CD14-positive monocyte (primary cell): ENCODE data around the gene GPC6. TPM values are rescaled to one million over a fixed set of nuclear protein-coding genes. Genes with fewer than 3 reads are reported as not detected.

Experiments
- DNase-seq, 3 donors: peaks; one replicate each; pipeline ENCODE4 v3.0.0-alpha.2; 2011 to 2022
- H2AFZ ChIP-seq: 2 replicates; pipeline ENCODE4 v1.6.0; 2012; ENCODE audit warnings: mild to moderate bottlenecking, low read depth, low read length, inconsistent platforms; ENCODE audit not compliant: insufficient read depth, poor library complexity, severe bottlenecking
- H3K27ac ChIP-seq, 2 donors: 1 replicate in 1 of 2; 2 replicates in 1 of 2; pipeline ENCODE4 v1.5.1; 2012 to 2013; ENCODE audit warnings: low read length in 2 of 2, control low read depth in 1 of 2, inconsistent platforms in 1 of 2, low read depth in 1 of 2, mild to moderate bottlenecking in 1 of 2
- H3K27me3 ChIP-seq, 2 donors: one replicate each; pipeline versions ENCODE4 v1.6.0 to v1.6.1; 2011 to 2013; ENCODE audit warnings: low read length in 2 of 2; ENCODE audit not compliant: control insufficient read depth in 2 of 2, insufficient read depth in 2 of 2
- H3K36me3 ChIP-seq, 2 donors: replicated peaks in 1 of 2; 1 replicate in 1 of 2; 2 replicates in 1 of 2; pipeline versions ENCODE4 v1.5.1 to v1.6.1; 2012 to 2013; ENCODE audit warnings: low read length in 2 of 2, control low read depth in 1 of 2, inconsistent platforms in 1 of 2, mild to moderate bottlenecking in 1 of 2; ENCODE audit not compliant: insufficient read depth in 2 of 2, control insufficient read depth in 1 of 2
- H3K4me1 ChIP-seq, 2 donors: 1 replicate in 1 of 2; 2 replicates in 1 of 2; pipeline versions ENCODE4 v1.5.1 to v1.6.1; 2012 to 2013; ENCODE audit warnings: low read length in 2 of 2, control low read depth in 1 of 2, inconsistent platforms in 1 of 2, mild to moderate bottlenecking in 1 of 2, moderate library complexity in 1 of 2; ENCODE audit not compliant: insufficient read depth in 2 of 2, control insufficient read depth in 1 of 2
- H3K4me2 ChIP-seq: replicated peaks from 2 replicates; pipeline ENCODE3; 2012; ENCODE audit warnings: low read length, moderate library complexity, mild to moderate bottlenecking; ENCODE audit not compliant: poor library complexity, severe bottlenecking; ENCODE audit errors: extremely low read depth
- H3K4me3 ChIP-seq, 3 experiments: fragments of 200-600 bp in 1 of 3; sonication (generic) in 1 of 3; replicated peaks in 1 of 3; 1 replicate in 2 of 3; 2 replicates in 1 of 3; pipeline ENCODE4 v1.5.1; 2011 to 2013; ENCODE audit warnings: low read length in 3 of 3, mild to moderate bottlenecking in 3 of 3, control low read depth in 2 of 3, low read depth in 2 of 3, inconsistent platforms in 1 of 3, moderate library complexity in 1 of 3
- H3K79me2 ChIP-seq: 2 replicates; pipeline ENCODE4 v1.6.0; 2012; ENCODE audit warnings: mild to moderate bottlenecking, control low read depth, inconsistent platforms, low read length, moderate library complexity; ENCODE audit not compliant: insufficient read depth
- H3K9ac ChIP-seq: 2 replicates; pipeline ENCODE4 v1.6.0; 2017; ENCODE audit warnings: low read length, mild to moderate bottlenecking; ENCODE audit not compliant: insufficient read depth, poor library complexity, severe bottlenecking
- H3K9me3 ChIP-seq, 2 donors: replicated peaks in 1 of 2; 1 replicate in 1 of 2; 2 replicates in 1 of 2; pipeline versions ENCODE4 v1.5.1 to v1.6.1; 2012 to 2013; ENCODE audit warnings: low read length in 2 of 2, control low read depth in 1 of 2; ENCODE audit not compliant: control insufficient read depth in 1 of 2, insufficient read depth in 1 of 2
- H4K20me1 ChIP-seq: 2 replicates; pipeline ENCODE4 v1.6.0; 2012; ENCODE audit warnings: mild to moderate bottlenecking, low read length, control low read depth, moderate library complexity; ENCODE audit not compliant: insufficient read depth
- H3K27ac Mint-ChIP-seq, 7 donors: one replicate each; pipeline ENCODE4 v1.8.0; 2020; ENCODE audit warnings: mild to moderate bottlenecking in 7 of 7, mixed read lengths in 7 of 7, moderate library complexity in 6 of 7, inconsistent platforms in 2 of 7
- H3K27me3 Mint-ChIP-seq, 3 donors: one replicate each; pipeline ENCODE4 v1.8.0; 2021 to 2022; ENCODE audit warnings: low read depth in 3 of 3, mild to moderate bottlenecking in 3 of 3, mixed read lengths in 3 of 3, moderate library complexity in 3 of 3, inconsistent platforms in 1 of 3
- H3K36me3 Mint-ChIP-seq, 2 donors: one replicate each; pipeline ENCODE4 v1.8.0; 2020; ENCODE audit warnings: mixed read lengths in 2 of 2, inconsistent platforms in 1 of 2, mild to moderate bottlenecking in 1 of 2
- H3K4me1 Mint-ChIP-seq: one replicate; pipeline ENCODE4 v1.8.0; 2020; ENCODE audit warnings: mild to moderate bottlenecking, mixed read lengths
- H3K4me3 Mint-ChIP-seq, 2 donors: one replicate each; pipeline ENCODE4 v1.8.0; 2020; ENCODE audit warnings: mild to moderate bottlenecking in 2 of 2, mixed read lengths in 2 of 2, moderate library complexity in 1 of 2
- H3K9me3 Mint-ChIP-seq, 7 donors: one replicate each; pipeline ENCODE4 v1.8.0; 2020 to 2022; ENCODE audit warnings: mixed read lengths in 7 of 7, mild to moderate bottlenecking in 6 of 7, moderate library complexity in 6 of 7, inconsistent platforms in 2 of 7
- CTCF ChIP-seq: fragments of 200-600 bp; IDR thresholded peaks from one replicate; pipeline ENCODE4 v1.8.0; 2022; ENCODE audit warnings: antibody characterized with exemption, mild to moderate bottlenecking
- WGBS: methylation state at CpG from one replicate; pipeline ENCODE4 v1.1.5; 2013; ENCODE audit warnings: missing lambda C conversion rate; ENCODE audit not compliant: insufficient coverage; 5-methylcytosine and 5-hydroxymethylcytosine counted together
- intact Hi-C, 2 donors: fragments of 100-400 bp; cut with micrococcal nuclease; formaldehyde crosslinking; loops; one replicate each; pipeline versions ENCODE4 v1.15.0 to v1.15.1; 2023
- polyA plus RNA-seq, 3 donors: library from polyadenylated mRNA; depleted of rRNA in 1 of 3; unstranded in 2 of 3; stranded (reverse) in 1 of 3; fragments of 300-500 nt in 2 of 3; fragments of >200 nt in 1 of 3; fragmentation: Illumina TruSeq in 2 of 3; gene quantifications; 1 replicate in 2 of 3; 2 replicates in 1 of 3; pipeline ENCODE4 v1.2.3, GENCODE V29; 2012 to 2021

The GPC6 gene
- polyA plus RNA-seq, 3 donors = not detected

GRCh38 chr13:94123557-94123956 lies 897.0 kb downstream of the GPC6 start:
- Histone ChIP-seq H3K9me3 (no peaks in the 10 kb centered on the region), H3K27ac (no peak overlapping the region), H3K4me1 (no peaks in the 10 kb centered on the region), H3K27me3 (no peaks in the 10 kb centered on the region), H3K4me2 (no peak overlapping the region), H3K4me3 (no peak overlapping the region), H3K36me3 (no peaks in the 10 kb centered on the region), H4K20me1 (no peaks in the 10 kb centered on the region), H3K9ac (no peak overlapping the region), H3K79me2 (no peaks in the 10 kb centered on the region), H2AFZ (no peak overlapping the region)
- no peak for TF ChIP-seq CTCF
- peaks cover 0 to 2% (median 2%) of the 10 kb centered on the region in 3 donors for H3K27me3 Mint-ChIP-seq
- H3K4me3 Mint-ChIP-seq = no peak overlapping the region
- no peak for DNase-seq
- intact Hi-C loops = no loop called here
- no CpG with 5 or more reads among the region's 1 CpG for WGBS
- no peaks in the 10 kb centered on the region for H3K4me1 Mint-ChIP-seq
- H3K9me3 Mint-ChIP-seq = peaks cover 0 to 3% (median 2%) of the 10 kb centered on the region in 7 donors
- no peaks in the 10 kb centered on the region for H3K36me3 Mint-ChIP-seq
- no peak overlapping the region for H3K27ac Mint-ChIP-seq

GRCh38 chr13:94128430-94128829 lies 901.8 kb downstream of the GPC6 start:
- Histone ChIP-seq H3K4me3 (no peak overlapping the region), H3K27ac (no peak overlapping the region), H3K79me2 (no peaks in the 10 kb centered on the region), H3K36me3 (no peaks in the 10 kb centered on the region), H4K20me1 (no peaks in the 10 kb centered on the region), H3K9me3 (no peaks in the 10 kb centered on the region), H2AFZ (no peak overlapping the region), H3K4me1 (no peaks in the 10 kb centered on the region), H3K4me2 (no peak overlapping the region), H3K9ac (no peak overlapping the region), H3K27me3 (no peaks in the 10 kb centered on the region)
- Mint-ChIP-seq H3K27ac (no peak overlapping the region), H3K27me3 (peaks cover 0 to 2% (median 0%) of the 10 kb centered on the region in 3 donors), H3K9me3 (peaks cover 0 to 5% (median 2%) of the 10 kb centered on the region in 7 donors), H3K4me1 (no peaks in the 10 kb centered on the region), H3K4me3 (no peak overlapping the region), H3K36me3 (no peaks in the 10 kb centered on the region)
- no peak for DNase-seq
- 88% methylated on average over 3 of the region's 4 CpGs for WGBS
- no peak for TF ChIP-seq CTCF
- intact Hi-C loops = no loop called here
